SK-N-SH (cell line): ENCODE data around the gene RAPGEF2. TPM values are rescaled to one million over a fixed set of nuclear protein-coding genes. Genes with fewer than 3 reads are reported as not detected.

Experiments used
- CTCF ChIA-PET: fragments of 300-600, 350-600 bp; formaldehyde crosslinking; extraction: SDS; loops from one replicate; lab custom pipeline; 2021; lab: Yijun Ruan, JAX
- POLR2A ChIA-PET: fragments of 350-600 bp; sonication (Branson Sonifier 250); formaldehyde crosslinking; extraction: SDS; loops from one replicate; lab custom pipeline; 2020; ENCODE audit warnings: antibody characterized with exemption, inconsistent platforms; lab: Yijun Ruan, JAX
- DNase-seq: peaks from one replicate; pipeline ENCODE4 v3.0.0; 2012
- H2AFZ ChIP-seq: fragments of 200-600 bp; sonication (generic); 2 replicates; pipeline ENCODE4 v1.8.1; 2016; ENCODE audit warnings: antibody characterized with exemption, mild to moderate bottlenecking, low read depth
- H3F3A ChIP-seq: fragments of 200-600 bp; sonication (generic); replicated peaks from 2 replicates; pipeline ENCODE3; 2016; ENCODE audit warnings: antibody characterized with exemption, mild to moderate bottlenecking; ENCODE audit not compliant: insufficient read depth
- H3K27ac ChIP-seq, 2 experiments: fragments of 200-500 bp in 1 of 2; fragments of 200-600 bp in 1 of 2; sonication (Bioruptor generic) in 1 of 2; sonication (generic), shearing (Covaris generic) in 1 of 2; 2 replicates each; pipeline versions ENCODE4 v1.5.1 to v1.6.1; 2014 to 2016; ENCODE audit warnings: low read depth in 2 of 2, inconsistent platforms in 1 of 2, low read length in 1 of 2, mild to moderate bottlenecking in 1 of 2, mixed read lengths in 1 of 2
- H3K27me3 ChIP-seq: fragments of 200-600 bp; sonication (generic), shearing (Covaris generic); 2 replicates; pipeline ENCODE4 v1.6.1; 2016; ENCODE audit warnings: mixed run types; ENCODE audit not compliant: insufficient read depth
- H3K36me3 ChIP-seq, 2 experiments: fragments of 200-500 bp in 1 of 2; fragments of 200-600 bp in 1 of 2; sonication (Bioruptor generic) in 1 of 2; sonication (generic) in 1 of 2; replicated peaks in 1 of 2; 2 replicates each; pipeline versions ENCODE3 to v1.5.1; 2014 to 2016; ENCODE audit warnings: low read length in 1 of 2, mild to moderate bottlenecking in 1 of 2; ENCODE audit not compliant: insufficient read depth in 2 of 2, control insufficient read depth in 1 of 2
- H3K4me1 ChIP-seq, 2 experiments: fragments of 200-500 bp in 1 of 2; fragments of 200-600 bp in 1 of 2; sonication (Bioruptor generic) in 1 of 2; sonication (generic), shearing (Covaris generic) in 1 of 2; 2 replicates each; pipeline versions ENCODE4 v1.5.1 to v1.6.1; 2014 to 2016; ENCODE audit warnings: low read depth in 1 of 2, low read length in 1 of 2, mixed run types in 1 of 2; ENCODE audit not compliant: insufficient read depth in 2 of 2, control insufficient read depth in 1 of 2
- H3K4me2 ChIP-seq: fragments of 200-600 bp; sonication (generic), shearing (Covaris generic); 2 replicates; pipeline ENCODE4 v1.6.1; 2017; ENCODE audit warnings: mixed run types
- H3K4me3 ChIP-seq, 2 experiments: fragments of 200-500 bp in 1 of 2; fragments of 200-600 bp in 1 of 2; sonication (Bioruptor generic) in 1 of 2; sonication (generic), shearing (Covaris generic) in 1 of 2; 2 replicates each; pipeline versions ENCODE4 v1.5.1 to v1.8.1; 2014 to 2016; ENCODE audit warnings: low read depth in 2 of 2, inconsistent platforms in 1 of 2, low read length in 1 of 2, mild to moderate bottlenecking in 1 of 2, mixed read lengths in 1 of 2, moderate library complexity in 1 of 2
- H3K79me2 ChIP-seq: fragments of 200-600 bp; sonication (generic); 2 replicates; pipeline ENCODE4 v1.8.1; 2017; ENCODE audit warnings: mild to moderate bottlenecking; ENCODE audit not compliant: insufficient read depth
- H3K9ac ChIP-seq: fragments of 200-600 bp; sonication (generic); 2 replicates; pipeline ENCODE4 v1.6.1; 2017; ENCODE audit warnings: mixed run types
- H3K9me2 ChIP-seq: fragments of 200-600 bp; sonication (generic); 2 replicates; pipeline ENCODE4 v1.6.1; 2017; ENCODE audit warnings: mixed run types
- H3K9me3 ChIP-seq: fragments of 200-600 bp; sonication (generic); 2 replicates; pipeline ENCODE4 v1.6.1; 2017; ENCODE audit warnings: mixed run types, mild to moderate bottlenecking, moderate library complexity
- H4K20me1 ChIP-seq: fragments of 200-600 bp; sonication (generic); 2 replicates; pipeline ENCODE4 v1.6.1; 2017; ENCODE audit warnings: mild to moderate bottlenecking, mixed run types; ENCODE audit not compliant: insufficient read depth
- ELF1 ChIP-seq: IDR thresholded peaks from 2 replicates; pipeline ENCODE4 v1.4.0; 2012
- EP300 ChIP-seq, 2 experiments: IDR thresholded peaks; 2 replicates each; pipeline versions ENCODE4 v1.4.0 to v1.6.1; 2012; ENCODE audit warnings: borderline replicate concordance in 1 of 2, low read depth in 1 of 2, low read length in 1 of 2
- FOXM1 ChIP-seq: IDR thresholded peaks from 2 replicates; pipeline ENCODE4 v1.4.0; 2012; ENCODE audit warnings: low read depth, mild to moderate bottlenecking
- GABPA ChIP-seq: IDR thresholded peaks from 2 replicates; pipeline ENCODE4 v1.4.0; 2012; ENCODE audit warnings: low read depth, mild to moderate bottlenecking
- JUND ChIP-seq: IDR thresholded peaks from 2 replicates; pipeline ENCODE4 v1.4.0; 2012
- MXI1 ChIP-seq: IDR thresholded peaks from 2 replicates; pipeline ENCODE4 v1.6.1; 2012; ENCODE audit warnings: mild to moderate bottlenecking, low read depth, low read length, improper control_type of control experiment
- PBX3 ChIP-seq: IDR thresholded peaks from 2 replicates; pipeline ENCODE4; 2012
- RAD21 ChIP-seq: IDR thresholded peaks from 2 replicates; pipeline ENCODE4 v1.6.1; 2012; ENCODE audit warnings: mild to moderate bottlenecking, low read length
- REST ChIP-seq: IDR thresholded peaks from 2 replicates; pipeline ENCODE4 v1.6.1; 2012; ENCODE audit warnings: mild to moderate bottlenecking, low read depth, low read length, moderate library complexity
- SIN3A ChIP-seq: IDR thresholded peaks from 2 replicates; pipeline ENCODE4 v1.6.1; 2012; ENCODE audit warnings: low read depth, mild to moderate bottlenecking, low read length, moderate library complexity, borderline replicate concordance
- TCF12 ChIP-seq: IDR thresholded peaks from 2 replicates; pipeline ENCODE4 v1.4.0; 2012
- TEAD4 ChIP-seq: IDR thresholded peaks from 2 replicates; pipeline ENCODE4 v1.4.0; 2012; ENCODE audit warnings: mild to moderate bottlenecking, borderline replicate concordance; ENCODE audit not compliant: insufficient read depth
- WGBS: methylation state at CpG from one replicate; pipeline ENCODE4 v1.1.6; 2017; ENCODE audit warnings: low lambda C conversion rate; 5-methylcytosine and 5-hydroxymethylcytosine counted together
- polyA plus RNA-seq, 3 experiments: library from polyadenylated mRNA; depleted of rRNA; stranded (reverse); fragments of >200 nt; gene quantifications; 2 replicates each; pipeline ENCODE4 v1.2.3, GENCODE V29; 2012

The RAPGEF2 gene
- polyA plus RNA-seq, 1 of the 3 experiments (the other 2 are of a cell fraction), result 19.2 TPM

- Histone ChIP-seq H3K9ac (no peak overlapping the region), H3K9me3 (no peaks in the 10 kb centered on the region), H3K9me2 (no peaks in the 10 kb centered on the region), H3K27ac (peak overlapping the region; percentile 23 to 44; a peak in 2 of 4 replicates), H3K79me2 (no peaks in the 10 kb centered on the region), H3K27me3 (no peaks in the 10 kb centered on the region), H3K4me3 (no peak overlapping the region), H3K4me1 (no peaks in the 10 kb centered on the region), H3F3A (no peaks in the 10 kb centered on the region), H3K4me2 (no peak overlapping the region)
- WGBS, result 76% methylated on average over 3 of the region's 3 CpGs
- ChIA-PET POLR2A (no interaction called here), CTCF (no interaction called here)
- TF ChIP-seq PBX3, result peak; percentile 67
- no peak for TF ChIP-seq RAD21
- peak; percentile 76 for TF ChIP-seq TCF12
- TF ChIP-seq JUND, result no peak
- no peak for TF ChIP-seq REST
- peak in 1 of 2 experiments; percentile 31; a peak in 1 of 4 replicates for TF ChIP-seq EP300 (IDR thresholded peaks at IDR 0.05; ENCODE audit: borderline replicate concordance in 1 of 2, low read depth in 1 of 2, low read length in 1 of 2)
- TF ChIP-seq, all 33 proteins: peak for 3
- Histone ChIP-seq H3K36me3 (no peaks in the 10 kb centered on the region), H4K20me1 (no peaks in the 10 kb centered on the region), H2AFZ (no peak overlapping the region)
- DNase-seq, result no peak
Measured at GRCh38 chr4:159374749-159375530, 272.1 kb downstream of the RAPGEF2 start.

GRCh38 chr4:159376289-159376688 lies 273.4 kb downstream of the RAPGEF2 start:
- Histone ChIP-seq H3K4me2 (no peak overlapping the region), H4K20me1 (no peaks in the 10 kb centered on the region), H3F3A (no peaks in the 10 kb centered on the region), H3K9me2 (no peaks in the 10 kb centered on the region), H3K9ac (no peak overlapping the region), H3K36me3 (no peaks in the 10 kb centered on the region), H3K4me1 (no peaks in the 10 kb centered on the region), H3K4me3 (no peak overlapping the region), H3K27ac (no peak overlapping the region), H3K27me3 (no peaks in the 10 kb centered on the region), H2AFZ (no peak overlapping the region), H3K9me3 (no peaks in the 10 kb centered on the region), H3K79me2 (no peaks in the 10 kb centered on the region)
- ChIA-PET POLR2A (no interaction called here), CTCF (interaction anchor here (0.6 to 1.0 kb wide), 2 partner anchors 37 to 174 kb away, joined by 3 read pairs; no protein-coding TSS in a partner anchor)
- WGBS, result 92% methylated on average over 5 of the region's 5 CpGs
- DNase-seq, result no peak
- TF ChIP-seq FOXM1 (no peak), ELF1 (no peak), RAD21 (no peak), JUND (no peak), TEAD4 (no peak), GABPA (no peak), TCF12 (no peak), MXI1 (no peak), SIN3A (no peak)
